ENCODE measurements around the gene RALY.

DNA sequence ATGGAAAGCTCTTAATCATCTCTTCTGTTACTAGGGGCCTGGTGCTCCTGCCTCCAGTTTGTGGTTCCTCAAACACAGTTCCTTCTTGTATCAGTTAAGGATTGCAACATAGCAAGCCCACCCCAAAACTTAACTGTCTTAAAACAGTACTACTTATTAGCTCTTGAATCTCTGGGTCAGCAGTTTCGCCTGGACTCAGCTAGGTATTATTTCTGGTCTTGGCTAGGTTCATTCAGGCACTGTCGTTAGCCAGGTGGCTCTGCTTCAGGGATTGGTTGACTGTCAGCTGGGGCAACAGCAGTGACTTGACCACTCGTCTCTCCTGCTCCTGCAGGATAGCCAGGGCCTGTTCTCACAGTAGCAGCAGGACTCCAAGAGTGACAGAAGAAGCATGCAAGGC, 30.0 kb upstream of the RALY start:
- TF ChIP-seq, protein P1, sequence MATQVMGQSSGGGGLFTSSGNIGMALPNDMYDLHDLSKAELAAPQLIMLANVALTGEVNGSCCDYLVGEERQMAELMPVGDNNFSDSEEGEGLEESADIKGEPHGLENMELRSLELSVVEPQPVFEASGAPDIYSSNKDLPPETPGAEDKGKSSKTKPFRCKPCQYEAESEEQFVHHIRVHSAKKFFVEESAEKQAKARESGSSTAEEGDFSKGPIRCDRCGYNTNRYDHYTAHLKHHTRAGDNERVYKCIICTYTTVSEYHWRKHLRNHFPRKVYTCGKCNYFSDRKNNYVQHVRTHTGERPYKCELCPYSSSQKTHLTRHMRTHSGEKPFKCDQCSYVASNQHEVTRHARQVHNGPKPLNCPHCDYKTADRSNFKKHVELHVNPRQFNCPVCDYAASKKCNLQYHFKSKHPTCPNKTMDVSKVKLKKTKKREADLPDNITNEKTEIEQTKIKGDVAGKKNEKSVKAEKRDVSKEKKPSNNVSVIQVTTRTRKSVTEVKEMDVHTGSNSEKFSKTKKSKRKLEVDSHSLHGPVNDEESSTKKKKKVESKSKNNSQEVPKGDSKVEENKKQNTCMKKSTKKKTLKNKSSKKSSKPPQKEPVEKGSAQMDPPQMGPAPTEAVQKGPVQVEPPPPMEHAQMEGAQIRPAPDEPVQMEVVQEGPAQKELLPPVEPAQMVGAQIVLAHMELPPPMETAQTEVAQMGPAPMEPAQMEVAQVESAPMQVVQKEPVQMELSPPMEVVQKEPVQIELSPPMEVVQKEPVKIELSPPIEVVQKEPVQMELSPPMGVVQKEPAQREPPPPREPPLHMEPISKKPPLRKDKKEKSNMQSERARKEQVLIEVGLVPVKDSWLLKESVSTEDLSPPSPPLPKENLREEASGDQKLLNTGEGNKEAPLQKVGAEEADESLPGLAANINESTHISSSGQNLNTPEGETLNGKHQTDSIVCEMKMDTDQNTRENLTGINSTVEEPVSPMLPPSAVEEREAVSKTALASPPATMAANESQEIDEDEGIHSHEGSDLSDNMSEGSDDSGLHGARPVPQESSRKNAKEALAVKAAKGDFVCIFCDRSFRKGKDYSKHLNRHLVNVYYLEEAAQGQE (IDR thresholded peaks at IDR 0.05; ENCODE audit: low read depth, low read length), result no peak
- TF ChIP-seq, protein P2, sequence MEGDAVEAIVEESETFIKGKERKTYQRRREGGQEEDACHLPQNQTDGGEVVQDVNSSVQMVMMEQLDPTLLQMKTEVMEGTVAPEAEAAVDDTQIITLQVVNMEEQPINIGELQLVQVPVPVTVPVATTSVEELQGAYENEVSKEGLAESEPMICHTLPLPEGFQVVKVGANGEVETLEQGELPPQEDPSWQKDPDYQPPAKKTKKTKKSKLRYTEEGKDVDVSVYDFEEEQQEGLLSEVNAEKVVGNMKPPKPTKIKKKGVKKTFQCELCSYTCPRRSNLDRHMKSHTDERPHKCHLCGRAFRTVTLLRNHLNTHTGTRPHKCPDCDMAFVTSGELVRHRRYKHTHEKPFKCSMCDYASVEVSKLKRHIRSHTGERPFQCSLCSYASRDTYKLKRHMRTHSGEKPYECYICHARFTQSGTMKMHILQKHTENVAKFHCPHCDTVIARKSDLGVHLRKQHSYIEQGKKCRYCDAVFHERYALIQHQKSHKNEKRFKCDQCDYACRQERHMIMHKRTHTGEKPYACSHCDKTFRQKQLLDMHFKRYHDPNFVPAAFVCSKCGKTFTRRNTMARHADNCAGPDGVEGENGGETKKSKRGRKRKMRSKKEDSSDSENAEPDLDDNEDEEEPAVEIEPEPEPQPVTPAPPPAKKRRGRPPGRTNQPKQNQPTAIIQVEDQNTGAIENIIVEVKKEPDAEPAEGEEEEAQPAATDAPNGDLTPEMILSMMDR (IDR thresholded peaks at IDR 0.05 in 2 of 3, conservative IDR thresholded peaks at IDR 0.05 in 1 of 3; ENCODE audit: control insufficient read depth in 2 of 3, extremely low read depth in 1 of 3, insufficient read depth in 1 of 3, low read depth in 3 of 3, low read length in 3 of 3), result no peak
- no peak for TF ChIP-seq CBX5 (IDR thresholded peaks at IDR 0.05; ENCODE audit: low read depth)

All from GM12878 (cell line).